Measurements from ENCODE around the gene ISG20L2. TPM values are rescaled to one million over a fixed set of nuclear protein-coding genes. Genes with fewer than 3 reads are reported as not detected.

The ISG20L2 gene
- polyA plus RNA-seq, 1 of the 3 experiments (the other 2 are of a cell fraction): 31.6 TPM

DNA sequence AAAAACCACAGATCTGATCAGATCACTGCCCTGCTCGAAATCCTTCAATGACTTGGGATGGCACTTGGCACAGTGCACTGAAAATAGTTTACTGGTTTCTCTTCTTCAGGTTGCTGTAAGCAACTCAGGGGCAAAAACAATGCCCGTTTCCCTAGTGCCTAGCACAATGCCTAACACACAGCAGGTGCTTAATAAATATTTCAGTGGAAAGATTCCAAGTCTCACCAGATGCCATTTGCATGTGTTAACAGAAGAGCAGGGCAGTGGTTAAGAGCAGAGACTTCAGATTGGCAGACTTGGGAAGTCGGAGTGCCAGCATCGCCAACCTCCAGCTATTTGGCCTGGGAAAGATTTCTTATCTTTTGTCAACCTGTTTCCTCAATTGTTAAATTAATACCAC, 11.2 kb downstream of the ISG20L2 start:
- no peak for DNase-seq
- Histone ChIP-seq H3F3A (replicated peaks; ENCODE audit: insufficient read depth) (peaks cover 15% of the 10 kb centered on the region), H3K4me1 (ENCODE audit: control insufficient read depth in 1 of 2, insufficient read depth in 2 of 2, low read depth in 1 of 2, low read length in 1 of 2) (peaks cover 0 to 17% of the 10 kb centered on the region in 2 experiments; a peak in 2 of 4 replicates), H3K4me3 (ENCODE audit: low read depth in 2 of 2, low read length in 1 of 2) (no peak overlapping the region), H4K20me1 (ENCODE audit: insufficient read depth) (no peaks in the 10 kb centered on the region), H3K9me3 (no peaks in the 10 kb centered on the region), H3K79me2 (ENCODE audit: insufficient read depth) (peaks cover 36% of the 10 kb centered on the region), H3K9me2 (no peaks in the 10 kb centered on the region), H3K4me2 (no peak overlapping the region), H2AFZ (ENCODE audit: low read depth) (no peak overlapping the region), H3K27ac (ENCODE audit: low read depth in 2 of 2, low read length in 1 of 2) (no peak overlapping the region), H3K27me3 (ENCODE audit: insufficient read depth) (no peaks in the 10 kb centered on the region), H3K9ac (no peak overlapping the region), H3K36me3 (replicated peaks in 1 of 2; ENCODE audit: control insufficient read depth in 1 of 2, insufficient read depth in 2 of 2, low read length in 1 of 2) (peaks cover 15 to 16% of the 10 kb centered on the region in 2 experiments)
- POLR2A ChIA-PET: no interaction called here
- WGBS (ENCODE audit: low lambda C conversion rate): 91% methylated on average over 4 of the region's 4 CpGs
- CTCF ChIA-PET: interaction anchor here (1.0 to 45.5 kb wide), 3 partner anchors 2 to 216 kb away, joined by 5 to 2702 read pairs (median 2702); partner anchors contain the start of genes CRABP2, ISG20L2, METTL25B and NES
- TF ChIP-seq MXI1 (IDR thresholded peaks at IDR 0.05; ENCODE audit: low read depth, low read length) (no peak), POLR2AphosphoS5 (IDR thresholded peaks at IDR 0.05; ENCODE audit: low read depth, low read length) (no peak), TCF12 (IDR thresholded peaks at IDR 0.05) (no peak), RCOR1 (IDR thresholded peaks at IDR 0.05; ENCODE audit: low read length) (no peak), NRF1 (IDR thresholded peaks at IDR 0.05; ENCODE audit: low read depth, low read length) (no peak), FOXJ3 (CRISPR knock-in tag; IDR thresholded peaks at IDR 0.05) (no peak), NFIC (IDR thresholded peaks at IDR 0.05; ENCODE audit: borderline replicate concordance) (no peak), SMC3 (IDR thresholded peaks at IDR 0.05; ENCODE audit: low read depth, low read length) (no peak), MAX (IDR thresholded peaks at IDR 0.05; ENCODE audit: low read depth) (no peak), TAF1 (IDR thresholded peaks at IDR 0.05; ENCODE audit: borderline replicate concordance, low read depth, low read length) (no peak)

GRCh38 chr1:156714830-156715229, 13.7 kb downstream of the ISG20L2 start:
- POLR2A ChIA-PET: interaction anchor here (1.3 kb wide), 1 partner anchor 25 kb away, joined by 4 read pairs; no protein-coding TSS in a partner anchor
- no peak for DNase-seq
- peaks cover 0 to 6% of the 10 kb centered on the region in 2 experiments for H3K36me3 ChIP-seq (replicated peaks in 1 of 2; ENCODE audit: control insufficient read depth in 1 of 2, insufficient read depth in 2 of 2, low read length in 1 of 2)
- no peaks in the 10 kb centered on the region for H3K9me3 ChIP-seq
- TF ChIP-seq TEAD4 (IDR thresholded peaks at IDR 0.05; ENCODE audit: borderline replicate concordance, insufficient read depth): no peak
- TF ChIP-seq TCF12 (IDR thresholded peaks at IDR 0.05): no peak
- no peak for TF ChIP-seq FOXM1 (IDR thresholded peaks at IDR 0.05; ENCODE audit: low read depth)
- no peak for TF ChIP-seq RCOR1 (IDR thresholded peaks at IDR 0.05; ENCODE audit: low read length)
- no peak for TF ChIP-seq TAF1 (IDR thresholded peaks at IDR 0.05; ENCODE audit: borderline replicate concordance, low read depth, low read length)
- TF ChIP-seq, protein P1, sequence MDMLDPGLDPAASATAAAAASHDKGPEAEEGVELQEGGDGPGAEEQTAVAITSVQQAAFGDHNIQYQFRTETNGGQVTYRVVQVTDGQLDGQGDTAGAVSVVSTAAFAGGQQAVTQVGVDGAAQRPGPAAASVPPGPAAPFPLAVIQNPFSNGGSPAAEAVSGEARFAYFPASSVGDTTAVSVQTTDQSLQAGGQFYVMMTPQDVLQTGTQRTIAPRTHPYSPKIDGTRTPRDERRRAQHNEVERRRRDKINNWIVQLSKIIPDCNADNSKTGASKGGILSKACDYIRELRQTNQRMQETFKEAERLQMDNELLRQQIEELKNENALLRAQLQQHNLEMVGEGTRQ (IDR thresholded peaks at IDR 0.05; ENCODE audit: borderline replicate concordance, low read depth, low read length): no peak
- WGBS (ENCODE audit: low lambda C conversion rate): 91% methylated on average over 3 of the region's 3 CpGs
- no peak overlapping the region for H3K4me2 ChIP-seq
- no peak overlapping the region for H2AFZ ChIP-seq (ENCODE audit: low read depth)
- H3K27ac ChIP-seq (ENCODE audit: low read depth in 2 of 2, low read length in 1 of 2): no peak overlapping the region
- no peaks in the 10 kb centered on the region for H3K27me3 ChIP-seq (ENCODE audit: insufficient read depth)
- peaks cover 11% of the 10 kb centered on the region; the same call in 1 of the 2 replicates for H3K79me2 ChIP-seq (ENCODE audit: insufficient read depth)
- H3K9me2 ChIP-seq: no peaks in the 10 kb centered on the region
- no peak overlapping the region for H3K9ac ChIP-seq
- H3F3A ChIP-seq (replicated peaks; ENCODE audit: insufficient read depth): peaks cover 27% of the 10 kb centered on the region
- CTCF ChIA-PET: interaction anchor here (1.0 to 45.5 kb wide), 4 partner anchors 1 to 145 kb away, joined by 4 to 2702 read pairs (median 1354); partner anchors contain the start of genes CRABP2, ISG20L2, METTL25B and NES
- no peak overlapping the region for H3K4me3 ChIP-seq (ENCODE audit: low read depth in 2 of 2, low read length in 1 of 2)
- no peaks in the 10 kb centered on the region for H4K20me1 ChIP-seq (ENCODE audit: insufficient read depth)
- H3K4me1 ChIP-seq (ENCODE audit: control insufficient read depth in 1 of 2, insufficient read depth in 2 of 2, low read depth in 1 of 2, low read length in 1 of 2): peaks cover 16 to 33% of the 10 kb centered on the region in 2 experiments; a peak in 3 of 4 replicates

Measured in SK-N-SH (cell line).